Epidermal melanocyte (primary cell): Measurements from ENCODE around the gene LMCD1.
"Not testable (repeated sequence)": the region's sequence is repeated elsewhere in the genome, so short reads cannot be mapped to it uniquely, and the experiment has no call there.

Experiments
- DNase-seq: peaks from one replicate; pipeline ENCODE4 v3.0.0; 2011; ENCODE audit warnings: low spot score; ENCODE audit not compliant: insufficient read length

Gene LMCD1

GRCh38 chr3:8558645-8559044, 57.0 kb downstream of the LMCD1 start:
- no peak for DNase-seq

- DNase-seq: no peak
These were observed 57.7 kb downstream of the LMCD1 start for GRCh38 chr3:8559351-8559750.

- DNase-seq: no peak
These were observed 58.9 kb downstream of the LMCD1 start for GRCh38 chr3:8560366-8561007.

GRCh38 chr3:8561370-8561769, 59.7 kb downstream of the LMCD1 start:
- DNase-seq: no peak

GRCh38 chr3:8562081-8562595, 60.5 kb downstream of the LMCD1 start:
- DNase-seq: no peak

- no peak for DNase-seq
These were observed 61.5 kb downstream of the LMCD1 start for GRCh38 chr3:8563146-8563545.

- no peak for DNase-seq
These were observed 62.0 kb downstream of the LMCD1 start for GRCh38 chr3:8563597-8563996.

GRCh38 chr3:8565376-8565775, 63.8 kb downstream of the LMCD1 start:
- DNase-seq: no peak

GRCh38 chr3:8567784-8568575, 66.4 kb downstream of the LMCD1 start:
- no peak for DNase-seq

- DNase-seq: no peak
These were observed 69.6 kb downstream of the LMCD1 start for GRCh38 chr3:8571256-8571655.

- DNase-seq: no peak
These were observed 71.8 kb downstream of the LMCD1 start for GRCh38 chr3:8573342-8573926.

- no peak for DNase-seq
These were observed 72.5 kb downstream of the LMCD1 start for GRCh38 chr3:8574040-8574669.

- no peak for DNase-seq
These were observed 73.2 kb downstream of the LMCD1 start for GRCh38 chr3:8574670-8575322.

GRCh38 chr3:8575364-8576104, 73.9 kb downstream of the LMCD1 start:
- no peak for DNase-seq

- DNase-seq: no peak
These were observed 74.8 kb downstream of the LMCD1 start for GRCh38 chr3:8576436-8576835.

- no peak for DNase-seq
These were observed 75.4 kb downstream of the LMCD1 start for GRCh38 chr3:8576841-8577571.

GRCh38 chr3:8578282-8578681, 76.7 kb downstream of the LMCD1 start:
- DNase-seq: no peak

- no peak for DNase-seq
These were observed 77.5 kb downstream of the LMCD1 start for GRCh38 chr3:8579096-8579495.

- DNase-seq: no peak
These were observed 78.3 kb downstream of the LMCD1 start for GRCh38 chr3:8579943-8580342.

- DNase-seq: not testable (repeated sequence)
These were observed 78.8 kb downstream of the LMCD1 start for GRCh38 chr3:8580434-8580833.
